NCI-H2227 (cell line): ENCODE results near the gene DCAF4.
"Not testable (repeated sequence)": the region's sequence is repeated elsewhere in the genome, so short reads cannot be mapped to it uniquely, and the experiment has no call there.

Experiments used
- DNase-seq: peaks from one replicate; lab custom pipeline; 2025; ENCODE audit not compliant: unreplicated experiment; lab: John Stamatoyannopoulos, UW

Gene DCAF4

GRCh38 chr14:72929316-72930080 lies 3.2 kb downstream of the DCAF4 start:
- no peak for DNase-seq

- DNase-seq, result no peak
These were observed 6.6 kb downstream of the DCAF4 start for GRCh38 chr14:72932893-72933292.

- no peak for DNase-seq
These were observed 13.4 kb downstream of the DCAF4 start for GRCh38 chr14:72939630-72940029.

GRCh38 chr14:72941286-72941985 lies 15.2 kb downstream of the DCAF4 start:
- no peak for DNase-seq

GRCh38 chr14:72942934-72943333 lies 16.7 kb downstream of the DCAF4 start:
- DNase-seq, result no peak

- no peak for DNase-seq
These were observed 17.7 kb downstream of the DCAF4 start for GRCh38 chr14:72943876-72944430.

GRCh38 chr14:72945356-72946027 lies 19.2 kb downstream of the DCAF4 start:
- DNase-seq, result no peak

- DNase-seq, result no peak
These were observed 20.2 kb downstream of the DCAF4 start for GRCh38 chr14:72946491-72946890.

GRCh38 chr14:72947366-72948160 lies 21.3 kb downstream of the DCAF4 start:
- DNase-seq, result no peak

- peak; percentile 72 for DNase-seq
These were observed 22.3 kb downstream of the DCAF4 start for GRCh38 chr14:72948481-72949138.

GRCh38 chr14:72952171-72952570 lies 25.9 kb downstream of the DCAF4 start:
- no peak for DNase-seq

GRCh38 chr14:72956741-72957140 lies 30.5 kb downstream of the DCAF4 start:
- DNase-seq, result not testable (repeated sequence)

GRCh38 chr14:72957213-72957612 lies 30.9 kb downstream of the DCAF4 start:
- DNase-seq, result no peak

GRCh38 chr14:72958548-72958947 lies 32.3 kb downstream of the DCAF4 start:
- no peak for DNase-seq

GRCh38 chr14:72961016-72961415 lies 34.8 kb downstream of the DCAF4 start:
- DNase-seq, result not testable (repeated sequence)

- DNase-seq, result no peak
These were observed 35.5 kb downstream of the DCAF4 start for GRCh38 chr14:72961579-72962335.

- DNase-seq, result peak; percentile 81
These were observed 36.1 kb downstream of the DCAF4 start for GRCh38 chr14:72962336-72962754.

GRCh38 chr14:72962829-72963312 lies 36.6 kb downstream of the DCAF4 start:
- DNase-seq, result peak; percentile 70

- no peak for DNase-seq
These were observed 39.0 kb downstream of the DCAF4 start for GRCh38 chr14:72965249-72965648.
